HG03159 (cell line): ENCODE data around the gene FXYD3.
"Not testable (repeated sequence)": the region's sequence is repeated elsewhere in the genome, so short reads cannot be mapped to it uniquely, and the experiment has no call there.

Source experiments
- ATAC-seq: cut with Tn5 transposase; IDR thresholded peaks from one replicate; pipeline ENCODE4 v1.9.1; 2021; ENCODE audit warnings: mild to moderate bottlenecking, moderate library complexity; ENCODE audit not compliant: unreplicated experiment

FXYD3 gene

DNA sequence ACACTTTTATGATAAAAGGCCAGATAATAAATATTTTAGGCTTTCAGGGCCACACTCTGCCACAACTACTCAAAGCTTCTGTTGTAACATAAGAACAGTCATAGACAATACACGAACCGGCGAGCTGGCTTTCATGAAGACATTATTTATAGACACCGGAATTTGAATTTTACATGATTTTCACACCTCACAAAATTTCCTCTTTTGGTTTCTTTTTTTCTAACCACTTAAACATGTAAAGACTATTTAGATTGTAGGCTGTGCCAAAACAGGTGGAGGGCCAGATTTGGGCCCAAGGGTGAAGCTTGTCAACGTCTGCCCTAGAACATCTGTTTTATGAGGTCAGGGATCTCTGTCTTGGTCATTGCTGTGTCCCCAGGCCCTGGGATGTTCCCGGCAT, 29.7 kb upstream of the FXYD3 start:
- peak; percentile 48 for ATAC-seq

DNA sequence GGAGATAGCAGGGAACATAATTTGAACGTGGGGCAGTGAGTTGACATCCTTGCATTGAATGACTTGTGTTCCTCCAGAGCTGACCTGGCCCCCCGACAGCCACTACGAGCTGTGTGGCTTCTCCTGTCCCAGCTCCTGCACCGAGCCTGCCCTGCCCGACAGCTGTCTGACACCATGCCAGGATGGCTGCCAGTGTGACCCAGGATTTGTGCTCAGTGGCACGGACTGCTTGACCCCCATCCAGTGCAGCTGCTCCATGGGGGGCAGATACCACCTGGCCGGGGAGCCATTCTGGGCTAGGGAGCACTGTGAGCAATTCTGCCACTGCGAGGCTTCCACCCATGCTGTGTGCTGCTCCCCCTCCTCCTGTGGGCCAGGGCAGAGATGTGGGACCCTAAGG, 29.2 kb upstream of the FXYD3 start:
- ATAC-seq: no peak

DNA sequence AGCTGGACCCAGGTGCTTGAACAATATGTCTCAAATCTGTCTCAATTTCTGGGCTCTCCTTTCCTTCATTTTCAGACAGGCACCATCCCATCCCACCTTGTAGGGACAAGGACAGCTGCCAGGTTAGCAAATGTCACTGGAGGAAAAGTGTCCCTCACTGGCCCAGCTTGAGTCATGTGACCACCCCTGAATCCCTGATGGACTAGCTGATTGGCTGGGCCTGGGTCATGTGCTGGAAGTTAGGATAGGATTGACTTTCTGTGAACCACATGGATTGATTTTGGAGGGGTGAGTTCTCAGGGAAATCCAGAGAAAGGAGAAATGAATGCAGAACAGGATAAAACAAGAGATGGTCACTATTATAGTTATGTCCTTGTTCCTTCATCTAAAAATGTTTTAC, 28.2 kb upstream of the FXYD3 start:
- ATAC-seq: no peak

DNA sequence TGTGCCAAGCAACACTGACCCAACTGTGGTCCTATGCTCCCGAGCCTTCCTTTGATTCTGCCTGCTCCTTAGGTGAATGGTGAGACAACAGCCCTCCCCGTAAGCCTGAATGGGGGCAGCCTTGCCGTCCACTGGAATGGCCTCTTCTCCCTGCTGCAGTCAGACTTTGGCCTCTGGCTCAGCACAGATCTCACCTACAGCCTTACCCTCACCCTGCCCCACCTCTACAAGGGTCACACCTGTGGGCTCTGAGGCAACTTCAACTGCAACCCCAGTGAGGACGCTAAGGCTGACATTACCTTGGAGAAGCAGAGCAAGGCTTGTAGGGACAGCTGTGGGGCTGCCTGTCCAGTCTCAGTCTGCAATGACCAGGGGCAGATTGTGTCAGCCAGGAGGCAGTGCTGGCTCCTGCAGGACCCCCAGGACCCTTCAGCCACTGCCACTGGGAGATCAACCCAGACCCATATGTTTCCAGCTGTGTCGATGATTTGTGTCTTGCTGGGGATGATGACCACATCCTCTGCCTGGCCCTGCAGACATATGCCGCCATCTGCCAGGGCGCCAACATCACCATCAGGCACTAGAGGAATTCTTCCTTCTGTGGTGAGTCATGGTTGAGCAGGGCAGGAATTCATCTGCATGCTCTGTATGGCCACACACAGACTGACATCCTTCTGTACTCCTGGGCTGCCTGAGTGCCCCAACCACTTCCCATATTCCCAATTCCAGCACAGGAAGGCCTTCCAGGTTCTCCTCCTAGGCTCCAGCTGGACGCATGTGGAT, 27.3 kb upstream of the FXYD3 start:
- no peak for ATAC-seq

DNA sequence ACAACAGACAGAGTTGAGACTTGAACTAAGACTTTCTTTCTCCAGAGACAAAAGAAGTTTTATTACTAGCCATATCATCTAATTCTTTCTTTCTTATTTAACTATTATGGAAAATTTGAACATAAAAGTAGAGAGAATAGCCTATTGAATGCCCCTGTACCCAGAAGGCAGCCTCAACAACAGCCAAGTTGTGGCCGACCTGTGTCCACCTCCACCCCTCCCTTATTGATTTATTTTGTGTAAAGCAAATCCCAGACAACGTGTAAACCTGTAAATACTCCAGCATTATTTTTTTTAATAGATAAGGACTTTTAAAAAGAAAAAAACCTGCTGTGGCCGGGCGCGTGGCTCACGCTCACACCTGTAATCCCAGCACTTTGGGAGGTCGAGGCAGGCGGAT, 26.1 kb upstream of the FXYD3 start:
- no peak for ATAC-seq

DNA sequence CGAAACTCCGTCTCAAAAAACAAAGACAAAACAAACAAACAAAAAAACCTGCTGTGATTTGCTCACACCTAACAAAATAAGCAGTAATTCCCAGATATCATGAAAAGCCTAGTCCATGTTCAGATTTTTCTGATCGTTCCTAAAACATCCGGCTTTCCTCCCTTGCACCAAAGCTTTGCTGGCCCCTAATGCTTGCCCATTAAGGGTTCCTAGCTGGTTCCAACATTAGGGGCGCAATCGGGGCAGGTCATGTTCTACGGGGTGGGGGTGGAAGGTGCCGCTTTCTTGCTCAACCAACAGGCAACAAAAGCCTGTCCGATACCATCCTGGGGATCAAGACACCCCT, 25.5 kb upstream of the FXYD3 start:
- ATAC-seq: no peak

DNA sequence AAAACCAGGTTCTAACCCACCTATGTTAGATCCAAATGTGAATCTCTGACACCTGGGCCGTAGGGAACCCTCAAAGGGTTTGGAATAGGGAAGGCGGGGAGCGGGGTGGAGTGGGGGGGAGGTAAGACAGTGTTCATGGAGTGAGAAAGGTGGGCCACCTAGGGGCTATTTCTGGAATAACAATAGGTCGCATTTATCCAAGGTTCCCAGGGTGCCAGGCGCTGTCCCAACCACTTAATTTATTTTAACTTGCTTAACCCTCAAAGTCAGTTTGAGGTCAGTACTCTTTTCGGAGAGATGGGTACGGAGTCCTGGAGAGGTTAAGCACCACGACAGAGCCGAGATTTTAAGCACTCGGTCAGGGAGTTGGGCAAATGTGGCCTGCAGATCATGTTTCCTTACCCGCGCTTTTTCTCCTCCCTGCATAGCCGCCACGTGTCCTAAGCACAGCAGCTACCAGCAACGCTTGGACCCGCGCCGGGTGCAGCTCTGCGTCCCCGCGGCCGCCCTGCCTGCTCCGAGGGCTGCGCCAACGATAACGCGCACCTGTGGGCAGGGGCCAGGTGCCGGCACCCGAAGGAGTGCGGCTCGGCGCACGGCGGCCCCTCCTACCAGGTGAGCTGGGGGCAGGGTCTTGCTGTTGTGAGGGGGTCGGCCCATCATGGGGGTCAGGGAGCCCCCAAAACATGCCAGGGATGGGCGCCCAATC, 25.0 kb upstream of the FXYD3 start:
- ATAC-seq: no peak

DNA sequence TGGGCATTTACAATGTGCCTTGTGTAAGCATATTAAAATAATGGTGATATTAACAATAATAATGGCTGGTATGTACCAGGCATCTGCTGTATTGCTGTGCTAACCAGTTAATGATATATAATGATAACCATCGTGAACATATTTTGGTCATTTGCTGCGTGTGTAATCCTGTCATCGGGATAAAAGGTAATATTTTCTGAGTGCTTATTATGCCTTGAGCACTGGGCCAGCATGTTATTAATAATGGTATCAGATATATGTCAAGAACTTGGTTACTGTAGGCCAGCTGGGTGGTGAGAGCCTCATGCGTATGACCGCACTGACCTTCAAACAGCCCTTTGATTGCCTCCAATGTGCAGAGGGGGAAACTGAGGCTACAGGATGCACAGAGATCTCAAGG, 22.2 kb upstream of the FXYD3 start:
- no peak for ATAC-seq

DNA sequence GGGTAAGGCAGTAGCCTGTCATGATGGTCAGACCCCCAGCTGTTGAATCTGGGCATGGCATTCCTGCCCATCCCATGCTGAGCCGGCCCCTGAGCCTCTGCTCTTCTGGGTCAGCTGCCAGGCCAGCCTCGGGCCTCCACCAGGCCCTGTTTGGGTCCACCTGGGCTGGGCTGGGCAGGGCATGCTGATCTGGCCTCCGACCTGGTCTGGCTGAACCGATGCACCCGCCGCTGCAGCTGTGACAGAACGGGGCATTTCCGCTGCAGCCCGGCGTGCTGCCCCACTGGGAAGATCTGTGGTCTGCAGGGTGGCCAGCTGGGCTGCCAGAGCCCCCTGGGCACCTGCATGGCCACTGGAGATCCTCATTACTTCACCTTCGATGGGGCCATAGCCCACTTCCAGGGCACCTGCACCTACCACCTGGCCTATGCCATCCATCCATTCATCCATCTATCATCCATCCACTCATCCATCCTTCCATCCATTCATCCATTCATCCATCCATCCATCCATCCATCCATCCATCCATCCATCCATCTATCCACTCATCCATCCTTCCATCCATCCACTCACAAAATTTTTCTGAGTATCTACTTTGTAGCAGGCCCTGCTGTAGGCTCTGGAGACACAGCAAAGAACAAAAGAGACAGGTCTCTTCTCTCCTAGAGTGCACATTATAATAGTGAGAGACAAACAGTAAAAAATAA, 21.5 kb upstream of the FXYD3 start:
- no peak for ATAC-seq

DNA sequence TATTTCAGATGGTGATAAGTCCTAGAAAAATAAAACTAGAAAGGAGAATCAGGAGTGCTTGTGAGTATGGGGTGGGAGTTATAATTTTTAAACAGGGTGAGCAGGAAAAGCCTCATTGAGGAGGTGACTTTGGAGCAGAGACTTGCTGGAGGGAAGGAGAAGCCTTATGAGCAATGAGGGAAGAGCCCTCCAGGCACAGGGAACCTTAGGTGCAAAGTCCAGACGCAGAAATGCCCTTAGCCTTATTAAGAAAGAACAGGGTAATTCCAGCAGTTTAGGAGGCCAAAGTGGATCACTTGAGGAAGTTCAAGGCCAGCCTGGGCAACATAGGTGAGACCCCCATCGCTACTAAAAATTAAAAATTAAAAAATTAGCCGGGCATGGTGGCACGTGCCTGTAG, 21.0 kb upstream of the FXYD3 start:
- ATAC-seq: no peak

DNA sequence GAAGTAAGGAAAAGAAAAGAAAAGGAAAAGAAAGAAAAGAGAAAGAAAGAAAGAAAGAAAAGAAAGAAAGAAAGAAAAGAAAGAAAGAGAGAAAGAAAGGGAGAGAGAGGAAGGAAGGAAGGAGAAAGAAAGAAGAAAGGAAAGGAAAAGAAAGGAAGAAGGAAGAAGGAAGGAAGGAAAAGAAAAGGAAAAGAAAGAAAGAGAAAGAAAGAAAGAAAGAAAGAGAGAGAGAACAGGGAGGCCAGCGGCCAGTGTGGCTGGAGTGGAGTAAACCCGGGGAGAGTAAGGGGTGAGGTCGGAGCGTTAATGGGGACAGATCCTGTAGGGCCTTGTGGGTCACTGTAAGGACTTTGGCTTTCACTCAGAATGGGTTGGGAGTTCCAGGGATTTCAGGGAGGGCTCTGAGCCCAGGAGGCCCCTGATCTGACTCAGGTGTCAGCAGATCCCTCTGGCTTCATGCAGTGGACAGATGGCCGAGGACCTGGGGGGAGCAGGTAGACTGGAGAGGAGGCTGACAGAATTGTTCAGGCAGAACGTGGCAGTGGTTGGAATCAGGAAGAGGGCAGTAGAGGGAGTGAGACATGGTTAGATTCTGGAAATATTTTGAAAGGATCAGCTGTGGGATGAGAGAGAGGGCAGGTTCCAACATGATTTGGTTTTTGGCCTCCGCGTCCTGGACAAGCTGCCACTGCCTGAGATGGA, 19.8 kb upstream of the FXYD3 start:
- ATAC-seq: no peak

DNA sequence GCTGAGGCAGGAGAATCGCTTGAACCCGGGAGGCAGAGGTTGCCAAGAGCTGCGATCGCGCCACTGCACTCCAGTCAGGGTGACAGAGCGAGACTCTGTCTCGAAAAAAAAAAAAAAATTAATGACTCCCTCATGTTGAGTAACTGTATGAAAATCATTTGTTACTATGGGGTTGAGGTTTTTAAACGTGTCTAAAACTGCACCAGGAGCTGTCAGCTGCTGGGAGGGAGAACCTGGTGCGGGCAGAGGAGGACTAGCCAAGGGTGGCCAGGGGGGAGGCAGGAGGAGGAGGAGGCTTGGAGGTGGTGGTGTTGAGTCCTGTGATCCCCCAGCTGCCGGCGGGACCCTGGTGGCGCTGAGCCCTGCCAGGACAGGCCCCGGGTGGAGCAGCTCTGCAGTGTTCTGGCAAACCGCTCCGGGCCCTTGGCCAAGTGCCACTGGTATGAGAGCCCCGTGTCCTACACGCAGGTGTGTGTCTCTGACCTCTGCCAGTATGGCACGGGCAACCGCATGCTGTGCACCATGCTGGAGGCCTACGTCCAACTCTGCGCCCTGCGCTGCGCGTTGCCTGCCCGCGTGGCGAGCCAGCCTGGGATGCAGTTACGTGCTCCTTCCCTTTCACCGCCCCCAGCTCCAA, 17.1 kb upstream of the FXYD3 start:
- ATAC-seq: no peak

DNA sequence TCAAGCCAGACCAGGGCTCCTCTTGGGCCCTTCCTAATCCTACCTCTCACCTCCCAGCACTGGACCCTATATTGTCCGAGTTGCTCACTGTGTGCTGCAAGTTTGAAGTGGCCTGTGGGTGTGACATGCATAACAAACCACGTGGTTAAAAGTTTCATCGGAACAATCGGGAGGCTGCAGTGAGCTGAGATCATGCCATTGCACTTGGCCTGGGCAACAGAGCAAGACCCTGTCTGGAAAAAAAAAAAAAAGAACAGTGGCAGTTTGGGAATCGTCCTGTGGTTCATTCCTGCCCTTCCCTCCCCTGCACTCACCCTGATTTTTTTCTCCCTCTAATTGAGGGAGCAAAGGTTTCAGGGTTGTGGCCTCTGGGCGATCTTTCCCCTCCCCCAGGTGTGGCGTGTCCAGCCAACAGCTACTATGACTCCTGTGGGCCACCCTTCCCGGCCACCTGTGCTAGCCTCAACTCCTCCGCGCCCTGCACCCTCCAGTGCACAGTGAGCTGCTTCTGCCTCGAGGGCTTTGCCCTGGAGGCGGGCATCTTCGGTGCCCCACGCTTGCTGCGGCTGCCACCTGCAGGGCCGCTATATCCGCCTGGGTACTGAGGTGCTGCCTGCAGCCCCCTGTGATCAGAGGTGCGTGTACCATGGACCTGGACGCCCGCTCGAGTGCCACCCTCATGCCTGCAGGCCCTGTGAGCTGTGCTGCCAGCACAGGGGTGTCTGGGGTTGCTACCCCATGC, 16.3 kb upstream of the FXYD3 start:
- ATAC-seq: no peak

DNA sequence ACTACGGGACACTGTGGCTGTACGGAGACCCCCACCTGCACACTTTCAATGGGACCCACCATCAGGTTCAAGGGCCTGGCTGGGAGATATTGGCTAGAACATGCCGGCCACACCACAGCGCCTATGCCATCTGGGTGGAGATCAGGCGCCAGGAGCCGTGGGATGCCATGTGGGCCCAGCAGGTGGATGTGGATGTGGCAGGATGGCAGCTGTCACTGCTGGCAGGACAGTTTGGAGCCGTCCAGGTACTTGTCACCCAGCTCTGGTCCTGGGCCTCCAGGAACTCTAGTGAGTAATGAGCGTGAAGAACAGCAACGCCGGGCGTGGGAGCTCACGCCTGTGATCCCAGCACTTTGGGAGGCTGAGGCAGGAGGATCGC, 15.7 kb upstream of the FXYD3 start:
- no peak for ATAC-seq

DNA sequence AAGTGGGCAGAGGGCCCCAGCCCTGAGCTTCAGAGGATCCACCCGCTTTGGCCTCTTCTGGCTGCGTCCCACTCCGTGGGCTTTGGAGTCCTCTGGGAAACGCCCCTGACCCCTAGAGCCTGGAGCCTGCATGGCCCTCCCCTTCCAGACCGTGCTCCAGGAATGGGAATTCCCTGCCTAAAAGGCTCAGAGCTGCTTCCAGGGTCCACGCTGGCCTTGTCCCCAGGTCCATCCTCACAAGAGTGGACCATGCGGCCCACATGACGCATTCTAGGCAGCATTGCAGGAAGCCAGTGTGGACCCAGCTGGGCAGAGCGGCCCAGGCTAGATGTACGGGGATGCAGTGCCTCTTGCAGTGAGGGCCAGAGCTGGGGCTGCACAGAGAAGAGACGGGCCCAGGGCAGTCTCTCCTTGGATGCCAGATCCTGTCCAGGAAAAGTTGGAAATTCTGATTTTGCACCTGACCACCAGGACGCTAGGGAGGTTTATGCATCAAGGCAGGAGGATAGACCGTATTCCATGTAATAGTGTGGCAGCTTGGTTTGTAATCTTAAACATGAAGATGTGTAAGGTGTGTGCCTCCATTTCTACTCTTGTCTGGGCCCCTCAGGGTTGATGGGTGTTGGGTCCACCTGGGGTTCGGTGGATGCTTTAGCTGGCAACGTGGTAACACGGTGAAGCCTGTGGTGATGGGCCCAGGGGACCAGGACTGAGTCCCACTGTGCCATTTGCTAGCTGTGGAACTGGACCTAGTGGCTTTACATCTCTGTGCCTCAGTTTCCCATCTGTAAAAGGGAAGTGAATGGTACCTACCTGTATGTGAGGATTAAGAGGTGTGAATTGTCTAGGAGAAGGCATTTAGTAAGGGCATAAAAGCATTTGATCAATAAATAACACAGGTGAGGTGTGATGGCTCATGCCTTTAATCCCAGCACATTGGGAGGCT, 14.8 kb upstream of the FXYD3 start:
- ATAC-seq: no peak

DNA sequence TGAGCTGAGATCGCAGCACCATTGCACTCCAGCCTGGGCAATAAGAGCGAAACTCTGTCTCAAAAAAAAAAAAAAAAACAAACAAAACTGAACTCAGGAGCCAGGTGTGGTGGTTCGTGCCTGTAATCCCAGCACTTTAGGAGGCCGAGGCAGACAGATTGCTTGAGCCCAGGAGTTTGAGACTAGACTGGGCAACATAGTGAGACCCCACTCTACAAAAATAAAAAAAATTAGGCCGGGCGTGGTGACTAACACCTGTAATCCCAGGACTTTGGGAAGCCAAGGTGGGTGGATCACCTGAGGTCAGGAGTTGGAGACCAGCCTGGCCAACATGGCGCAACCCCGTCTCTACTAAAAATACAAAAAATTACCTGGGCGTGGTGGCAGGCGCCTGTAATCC, 13.7 kb upstream of the FXYD3 start:
- not testable (repeated sequence) for ATAC-seq

DNA sequence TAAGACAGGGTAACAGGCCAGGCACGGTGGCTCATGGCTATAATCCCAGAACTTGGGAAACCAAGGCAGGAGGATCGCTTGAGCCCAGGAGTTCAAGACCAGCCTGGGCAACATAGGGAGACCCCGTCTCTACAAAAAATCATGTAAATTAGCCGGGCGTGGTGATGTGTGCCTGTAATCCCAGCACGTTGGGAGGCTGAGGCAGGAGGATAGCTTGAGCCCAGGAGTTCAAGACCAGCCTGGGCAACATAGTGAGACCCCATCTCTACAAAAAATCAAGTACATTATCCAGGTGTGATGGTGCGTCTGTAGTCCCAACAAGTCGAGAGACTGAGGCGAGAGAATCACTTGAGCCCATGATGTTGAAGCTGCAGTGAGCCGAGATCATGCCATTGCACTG, 12.0 kb upstream of the FXYD3 start:
- not testable (repeated sequence) for ATAC-seq

DNA sequence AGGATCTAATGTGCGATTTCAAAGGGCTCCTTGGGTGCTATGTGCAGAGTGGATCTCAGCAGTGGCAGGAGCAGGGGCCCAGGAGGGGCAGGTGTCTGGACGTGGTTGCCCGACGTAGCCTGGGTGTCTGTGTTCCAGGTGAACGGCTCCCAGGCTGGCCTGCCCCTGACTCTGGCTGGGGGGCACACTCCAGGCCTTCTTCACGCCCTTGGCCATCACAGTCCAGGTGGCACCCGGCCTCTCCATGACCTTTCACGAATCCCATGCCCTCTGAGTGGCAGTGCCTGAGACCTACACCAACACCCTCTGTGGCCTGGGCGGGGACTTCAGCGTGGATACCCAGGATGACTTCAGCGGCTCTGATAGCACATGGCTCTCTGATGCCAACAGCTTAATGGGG, 11.3 kb upstream of the FXYD3 start:
- ATAC-seq: no peak

DNA sequence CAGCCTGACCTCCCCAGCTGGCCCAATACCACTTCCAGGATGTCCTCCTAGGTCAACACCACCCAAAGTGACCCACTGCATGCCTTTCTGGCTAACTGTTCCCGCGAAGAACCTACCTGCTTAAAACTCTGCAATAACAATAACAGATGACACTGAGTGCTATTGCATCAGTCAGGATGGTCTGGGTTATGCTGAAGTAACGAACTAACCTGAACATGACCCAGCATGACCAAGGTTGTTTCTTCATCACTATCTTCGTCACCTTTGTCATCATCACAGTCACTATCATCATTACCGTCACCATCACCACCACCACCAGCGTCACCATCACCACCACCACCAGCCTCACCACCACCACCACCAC, 10.6 kb upstream of the FXYD3 start:
- no peak for ATAC-seq
